Keratinocyte (primary cell): Measurements from ENCODE around the gene PANX2.

Experiments used
- EZH2 ChIP-seq: IDR thresholded peaks from one replicate; pipeline ENCODE4 v1.6.1; 2012; ENCODE audit warnings: inconsistent platforms, mild to moderate bottlenecking, low read length, moderate library complexity
- TF ChIP-seq, protein P1 (sequence below), 3 experiments: IDR thresholded peaks in 1 of 3; conservative IDR thresholded peaks in 1 of 3; optimal IDR thresholded peaks in 1 of 3; 2 replicates in 2 of 3; 3 replicates in 1 of 3; pipeline versions ENCODE3 to v1.5.1; 2011; ENCODE audit warnings: low read length in 3 of 3, mild to moderate bottlenecking in 3 of 3, moderate library complexity in 2 of 3, control low read depth in 1 of 3, inconsistent platforms in 1 of 3; ENCODE audit not compliant: insufficient read depth in 2 of 3; ENCODE audit errors: extremely low read depth in 1 of 3

DNA sequence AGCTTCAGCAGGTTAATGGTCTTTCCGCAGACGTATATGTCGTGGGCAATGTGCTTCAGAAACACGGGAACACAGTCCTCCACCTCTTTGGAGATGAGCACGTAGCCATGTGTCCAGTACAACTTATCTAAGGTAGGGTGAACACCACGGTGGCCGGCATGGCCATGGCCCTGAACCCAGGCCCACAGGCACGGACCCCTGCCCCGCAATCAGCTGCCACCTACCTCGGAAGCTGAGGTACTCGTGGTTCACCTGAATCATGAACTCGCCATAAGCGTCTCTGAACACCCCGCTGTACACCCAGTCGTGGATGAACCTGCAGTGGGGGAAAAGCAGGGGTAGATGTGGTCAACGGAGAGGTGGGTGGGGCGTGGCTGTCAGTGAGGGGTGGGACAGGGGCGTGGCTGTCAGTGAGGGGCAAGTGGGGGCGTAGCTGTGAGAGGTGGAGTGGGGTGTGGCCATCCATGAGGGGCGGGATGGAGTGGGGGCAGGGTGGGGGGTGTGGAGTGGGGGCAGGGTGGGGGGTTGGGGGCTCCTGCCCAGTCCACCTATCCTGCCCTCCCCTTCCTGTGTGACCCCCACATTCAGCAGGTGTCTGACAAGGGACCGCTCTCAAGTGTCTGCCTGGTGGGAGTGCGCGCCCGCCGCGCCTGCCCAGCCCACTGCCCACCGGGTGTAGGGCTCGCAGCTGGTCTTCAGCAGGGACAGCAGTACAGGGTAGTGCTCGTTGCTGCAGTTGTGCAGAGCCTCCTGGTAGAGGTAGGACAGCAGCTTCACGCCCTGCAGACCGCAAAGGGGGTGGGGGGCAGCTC lies 55.7 kb downstream of the PANX2 start:
- TF ChIP-seq, protein P1, sequence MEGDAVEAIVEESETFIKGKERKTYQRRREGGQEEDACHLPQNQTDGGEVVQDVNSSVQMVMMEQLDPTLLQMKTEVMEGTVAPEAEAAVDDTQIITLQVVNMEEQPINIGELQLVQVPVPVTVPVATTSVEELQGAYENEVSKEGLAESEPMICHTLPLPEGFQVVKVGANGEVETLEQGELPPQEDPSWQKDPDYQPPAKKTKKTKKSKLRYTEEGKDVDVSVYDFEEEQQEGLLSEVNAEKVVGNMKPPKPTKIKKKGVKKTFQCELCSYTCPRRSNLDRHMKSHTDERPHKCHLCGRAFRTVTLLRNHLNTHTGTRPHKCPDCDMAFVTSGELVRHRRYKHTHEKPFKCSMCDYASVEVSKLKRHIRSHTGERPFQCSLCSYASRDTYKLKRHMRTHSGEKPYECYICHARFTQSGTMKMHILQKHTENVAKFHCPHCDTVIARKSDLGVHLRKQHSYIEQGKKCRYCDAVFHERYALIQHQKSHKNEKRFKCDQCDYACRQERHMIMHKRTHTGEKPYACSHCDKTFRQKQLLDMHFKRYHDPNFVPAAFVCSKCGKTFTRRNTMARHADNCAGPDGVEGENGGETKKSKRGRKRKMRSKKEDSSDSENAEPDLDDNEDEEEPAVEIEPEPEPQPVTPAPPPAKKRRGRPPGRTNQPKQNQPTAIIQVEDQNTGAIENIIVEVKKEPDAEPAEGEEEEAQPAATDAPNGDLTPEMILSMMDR (optimal IDR thresholded peaks at IDR 0.05 in 1 of 3, IDR thresholded peaks at IDR 0.05 in 1 of 3, conservative IDR thresholded peaks at IDR 0.05 in 1 of 3; ENCODE audit: extremely low read depth in 1 of 3, insufficient read depth in 2 of 3, low read length in 3 of 3) = no peak
- TF ChIP-seq EZH2 = no peak
